WTC11 (cell line): Measurements from ENCODE around the gene ITGB3. TPM values are rescaled to one million over a fixed set of nuclear protein-coding genes. Genes with fewer than 3 reads are reported as not detected.

ENCODE experiments used
- ATAC-seq: fragments of 200-7000 bp; cut with Tn5 transposase; 2 replicates; pipeline ENCODE4 v1.10.0; 2021; ENCODE audit warnings: mild to moderate bottlenecking, moderate library complexity
- CTCF ChIA-PET: fragments of 300-600 bp; sonication (Branson Sonifier 250); formaldehyde crosslinking; loops from one replicate; lab custom pipeline; 2021; ENCODE audit warnings: antibody characterized with exemption; lab: Charles Lee
- POLR2A ChIA-PET: fragments of 350-600 bp; sonication (Branson Sonifier 250); formaldehyde crosslinking; loops from one replicate; lab custom pipeline; 2021; ENCODE audit warnings: antibody characterized with exemption; lab: Charles Lee
- DNase-seq: peaks from one replicate; pipeline ENCODE4 v3.0.0; 2021; ENCODE audit warnings: low spot score
- H3K27ac Mint-ChIP-seq: 2 replicates; pipeline ENCODE4 v1.8.0; 2021; ENCODE audit warnings: mixed read lengths
- H3K27me3 Mint-ChIP-seq: 2 replicates; pipeline ENCODE4 v1.8.0; 2021; ENCODE audit warnings: low read depth, mild to moderate bottlenecking, moderate library complexity, mixed read lengths
- H3K36me3 Mint-ChIP-seq: 2 replicates; pipeline ENCODE4 v1.8.0; 2021; ENCODE audit warnings: mixed read lengths
- H3K4me1 Mint-ChIP-seq: 2 replicates; pipeline ENCODE4 v1.8.0; 2022; ENCODE audit warnings: mixed read lengths
- H3K4me3 Mint-ChIP-seq: 2 replicates; pipeline ENCODE4 v1.8.0; 2021; ENCODE audit warnings: mild to moderate bottlenecking, moderate library complexity, mixed read lengths
- H3K9me3 Mint-ChIP-seq: 2 replicates; pipeline ENCODE4 v1.8.0; 2021; ENCODE audit warnings: mixed read lengths
- ARID4B ChIP-seq: sonication (generic); formaldehyde crosslinking; IDR thresholded peaks from 2 replicates; pipeline ENCODE4 v1.8.0; 2023; ENCODE audit warnings: missing genetic modification reagents, mild to moderate bottlenecking, borderline replicate concordance
- ETV6 ChIP-seq: sonication (generic); formaldehyde crosslinking; IDR thresholded peaks from 2 replicates; pipeline ENCODE4 v1.8.1; 2022; ENCODE audit warnings: mild to moderate bottlenecking, missing genetic modification reagents
- FOXP1 ChIP-seq: sonication (generic); formaldehyde crosslinking; IDR thresholded peaks from 2 replicates; pipeline ENCODE4 v1.8.0; 2022; ENCODE audit warnings: missing genetic modification reagents, mild to moderate bottlenecking, moderate library complexity, borderline replicate concordance
- GTF2I ChIP-seq: fragments of 250-450 bp; sonication (Bioruptor Pico); conservative IDR thresholded peaks from 2 replicates; pipeline ENCODE4 v1.4.0; 2021; ENCODE audit warnings: mild to moderate bottlenecking
- RELA ChIP-seq: sonication (generic); formaldehyde crosslinking; IDR thresholded peaks from 2 replicates; pipeline ENCODE4 v1.8.1; 2022; ENCODE audit warnings: missing genetic modification reagents, mild to moderate bottlenecking, borderline replicate concordance
- SP1 ChIP-seq: sonication (generic); formaldehyde crosslinking; conservative IDR thresholded peaks from 2 replicates; pipeline ENCODE4 v1.8.1; 2022; ENCODE audit warnings: missing genetic modification reagents
- STAT6 ChIP-seq: sonication (generic); formaldehyde crosslinking; conservative IDR thresholded peaks from 2 replicates; pipeline ENCODE4 v1.8.1; 2023; ENCODE audit warnings: mild to moderate bottlenecking, low read depth, missing genetic modification reagents, moderate library complexity
- TP53 ChIP-seq: sonication (generic); formaldehyde crosslinking; IDR thresholded peaks from 2 replicates; pipeline ENCODE4 v1.8.1; 2023; ENCODE audit warnings: mild to moderate bottlenecking, missing genetic modification reagents
- ZMAT4 ChIP-seq: fragments of 250-450 bp; sonication (Bioruptor Pico); IDR thresholded peaks from 2 replicates; pipeline ENCODE4 v1.9.0; 2021; ENCODE audit warnings: mild to moderate bottlenecking
- ZNF138 ChIP-seq: sonication (generic); formaldehyde crosslinking; conservative IDR thresholded peaks from 2 replicates; pipeline ENCODE4 v1.8.1; 2022; ENCODE audit warnings: mild to moderate bottlenecking, moderate library complexity, missing genetic modification reagents
- ZNF396 ChIP-seq: fragments of 250-450 bp; sonication (Bioruptor Pico); IDR thresholded peaks from 2 replicates; pipeline ENCODE4 v1.8.0; 2021; ENCODE audit warnings: mild to moderate bottlenecking, moderate library complexity, borderline replicate concordance
- total RNA-seq: library from RNA; stranded (reverse); gene quantifications from 3 replicates; pipeline ENCODE4 v1.2.3, GENCODE V29; 2021
- TF ChIP-seq, protein P1 (sequence below): sonication (generic); formaldehyde crosslinking; IDR thresholded peaks from 2 replicates; pipeline ENCODE4 v1.8.0; 2023; ENCODE audit warnings: mild to moderate bottlenecking, missing genetic modification reagents
- TF ChIP-seq, protein P2 (sequence below): sonication (generic); formaldehyde crosslinking; IDR thresholded peaks from 2 replicates; pipeline ENCODE4 v1.8.1; 2023; ENCODE audit warnings: mild to moderate bottlenecking, missing genetic modification reagents, moderate library complexity

Gene ITGB3
- total RNA-seq, 1 experiment from 2014 or later = 0.04 TPM

- TF ChIP-seq ZMAT4 (CRISPR knock-in tag) = no peak
- TF ChIP-seq GTF2I (CRISPR knock-in tag) = no peak
These were observed 33.4 kb downstream of the ITGB3 start (continued) for GRCh38 chr17:47287068-47287467.

DNA sequence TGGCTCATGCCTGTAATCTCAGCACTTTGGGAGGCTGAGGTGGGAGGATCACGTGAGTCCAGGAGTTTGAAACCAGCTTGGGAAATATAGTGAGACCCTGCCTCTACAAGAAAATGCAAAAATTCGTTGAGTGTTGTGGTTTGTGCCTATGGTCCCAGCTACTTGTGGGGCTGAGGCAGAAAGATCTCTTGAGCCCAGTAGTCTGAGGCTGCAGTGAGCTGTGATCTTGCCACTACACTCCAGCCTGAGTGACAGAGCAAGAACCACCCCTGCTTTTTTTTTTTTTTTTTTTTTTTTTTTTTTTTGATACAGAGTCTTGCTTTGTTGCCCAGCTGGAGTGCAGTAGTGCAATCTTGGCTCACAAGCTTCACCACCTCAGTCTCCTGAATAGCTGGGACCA is 34.0 kb downstream of the ITGB3 start:
- Mint-ChIP-seq H3K4me1 (peaks cover 14% of the 10 kb centered on the region), H3K27me3 (peaks cover 27% of the 10 kb centered on the region), H3K27ac (no peak overlapping the region), H3K36me3 (no peaks in the 10 kb centered on the region), H3K9me3 (peaks cover 3% of the 10 kb centered on the region; the same call in 1 of the 2 replicates), H3K4me3 (no peak overlapping the region)
- CTCF ChIA-PET = interaction anchor here (0.7 kb wide), 1 partner anchor 28 kb away, joined by 3 read pairs; no protein-coding TSS in a partner anchor
- POLR2A ChIA-PET = no interaction called here
- ATAC-seq (no peak), DNase-seq (no peak)
- TF ChIP-seq, protein P1, sequence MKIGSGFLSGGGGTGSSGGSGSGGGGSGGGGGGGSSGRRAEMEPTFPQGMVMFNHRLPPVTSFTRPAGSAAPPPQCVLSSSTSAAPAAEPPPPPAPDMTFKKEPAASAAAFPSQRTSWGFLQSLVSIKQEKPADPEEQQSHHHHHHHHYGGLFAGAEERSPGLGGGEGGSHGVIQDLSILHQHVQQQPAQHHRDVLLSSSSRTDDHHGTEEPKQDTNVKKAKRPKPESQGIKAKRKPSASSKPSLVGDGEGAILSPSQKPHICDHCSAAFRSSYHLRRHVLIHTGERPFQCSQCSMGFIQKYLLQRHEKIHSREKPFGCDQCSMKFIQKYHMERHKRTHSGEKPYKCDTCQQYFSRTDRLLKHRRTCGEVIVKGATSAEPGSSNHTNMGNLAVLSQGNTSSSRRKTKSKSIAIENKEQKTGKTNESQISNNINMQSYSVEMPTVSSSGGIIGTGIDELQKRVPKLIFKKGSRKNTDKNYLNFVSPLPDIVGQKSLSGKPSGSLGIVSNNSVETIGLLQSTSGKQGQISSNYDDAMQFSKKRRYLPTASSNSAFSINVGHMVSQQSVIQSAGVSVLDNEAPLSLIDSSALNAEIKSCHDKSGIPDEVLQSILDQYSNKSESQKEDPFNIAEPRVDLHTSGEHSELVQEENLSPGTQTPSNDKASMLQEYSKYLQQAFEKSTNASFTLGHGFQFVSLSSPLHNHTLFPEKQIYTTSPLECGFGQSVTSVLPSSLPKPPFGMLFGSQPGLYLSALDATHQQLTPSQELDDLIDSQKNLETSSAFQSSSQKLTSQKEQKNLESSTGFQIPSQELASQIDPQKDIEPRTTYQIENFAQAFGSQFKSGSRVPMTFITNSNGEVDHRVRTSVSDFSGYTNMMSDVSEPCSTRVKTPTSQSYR (CRISPR knock-in tag) = no peak
- no peak for TF ChIP-seq STAT6 (CRISPR knock-in tag)
- no peak for TF ChIP-seq ARID4B (CRISPR knock-in tag)
- TF ChIP-seq ZNF138 (CRISPR knock-in tag) = no peak
- TF ChIP-seq TP53 = no peak
- no peak for TF ChIP-seq SP1 (CRISPR knock-in tag)
- TF ChIP-seq, protein P2, sequence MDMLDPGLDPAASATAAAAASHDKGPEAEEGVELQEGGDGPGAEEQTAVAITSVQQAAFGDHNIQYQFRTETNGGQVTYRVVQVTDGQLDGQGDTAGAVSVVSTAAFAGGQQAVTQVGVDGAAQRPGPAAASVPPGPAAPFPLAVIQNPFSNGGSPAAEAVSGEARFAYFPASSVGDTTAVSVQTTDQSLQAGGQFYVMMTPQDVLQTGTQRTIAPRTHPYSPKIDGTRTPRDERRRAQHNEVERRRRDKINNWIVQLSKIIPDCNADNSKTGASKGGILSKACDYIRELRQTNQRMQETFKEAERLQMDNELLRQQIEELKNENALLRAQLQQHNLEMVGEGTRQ (CRISPR knock-in tag) = no peak

DNA sequence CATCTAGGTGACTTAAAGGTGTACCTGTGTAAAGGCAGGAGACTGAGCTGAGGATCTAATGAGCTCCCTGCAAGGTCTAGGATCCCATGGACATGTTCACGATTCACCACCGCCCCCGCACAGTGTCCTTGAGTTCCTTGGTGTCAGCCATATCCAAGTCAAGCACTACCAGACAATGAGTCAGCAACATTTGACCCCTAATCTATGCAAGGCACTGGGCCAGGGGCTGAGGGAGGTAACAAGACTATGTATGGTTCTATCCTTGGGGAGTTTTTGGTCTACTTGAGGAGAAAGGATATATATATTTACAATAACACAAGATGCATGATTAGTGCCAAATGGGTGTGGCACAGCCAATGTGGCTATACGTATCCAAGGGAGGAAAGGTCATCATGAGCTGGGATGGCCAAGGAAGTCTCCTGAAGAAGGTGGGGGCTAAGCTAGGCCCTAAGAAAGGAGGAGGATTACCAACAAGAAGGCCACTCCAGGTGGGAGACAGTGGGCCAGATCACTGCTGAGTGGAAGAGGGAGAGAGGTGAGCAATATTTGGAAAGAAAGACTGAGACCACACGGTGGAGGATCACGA is 35.0 kb downstream of the ITGB3 start:
- ChIA-PET POLR2A (no interaction called here), CTCF (interaction anchor here (1.1 kb wide), 1 partner anchor 12 kb away, joined by 3 read pairs; no protein-coding TSS in a partner anchor)
- DNase-seq = no peak
- no peak for TF ChIP-seq RELA (CRISPR knock-in tag)
- TF ChIP-seq ZNF396 (CRISPR knock-in tag) = no peak
- no peak for TF ChIP-seq FOXP1 (CRISPR knock-in tag)
- no peak for TF ChIP-seq ETV6 (CRISPR knock-in tag)
- peaks cover 27% of the 10 kb centered on the region for H3K27me3 Mint-ChIP-seq
- H3K27ac Mint-ChIP-seq = no peak overlapping the region
- H3K9me3 Mint-ChIP-seq = peaks cover 3% of the 10 kb centered on the region; the same call in 1 of the 2 replicates
- no peak for ATAC-seq
- H3K36me3 Mint-ChIP-seq = no peaks in the 10 kb centered on the region
- H3K4me1 Mint-ChIP-seq = peaks cover 14% of the 10 kb centered on the region
- no peak overlapping the region for H3K4me3 Mint-ChIP-seq
